ENCODE measurements around the gene SSBP1.
"Not testable (repeated sequence)": the region's sequence is repeated elsewhere in the genome, so short reads cannot be mapped to it uniquely, and the experiment has no call there.

SSBP1 gene

DNA sequence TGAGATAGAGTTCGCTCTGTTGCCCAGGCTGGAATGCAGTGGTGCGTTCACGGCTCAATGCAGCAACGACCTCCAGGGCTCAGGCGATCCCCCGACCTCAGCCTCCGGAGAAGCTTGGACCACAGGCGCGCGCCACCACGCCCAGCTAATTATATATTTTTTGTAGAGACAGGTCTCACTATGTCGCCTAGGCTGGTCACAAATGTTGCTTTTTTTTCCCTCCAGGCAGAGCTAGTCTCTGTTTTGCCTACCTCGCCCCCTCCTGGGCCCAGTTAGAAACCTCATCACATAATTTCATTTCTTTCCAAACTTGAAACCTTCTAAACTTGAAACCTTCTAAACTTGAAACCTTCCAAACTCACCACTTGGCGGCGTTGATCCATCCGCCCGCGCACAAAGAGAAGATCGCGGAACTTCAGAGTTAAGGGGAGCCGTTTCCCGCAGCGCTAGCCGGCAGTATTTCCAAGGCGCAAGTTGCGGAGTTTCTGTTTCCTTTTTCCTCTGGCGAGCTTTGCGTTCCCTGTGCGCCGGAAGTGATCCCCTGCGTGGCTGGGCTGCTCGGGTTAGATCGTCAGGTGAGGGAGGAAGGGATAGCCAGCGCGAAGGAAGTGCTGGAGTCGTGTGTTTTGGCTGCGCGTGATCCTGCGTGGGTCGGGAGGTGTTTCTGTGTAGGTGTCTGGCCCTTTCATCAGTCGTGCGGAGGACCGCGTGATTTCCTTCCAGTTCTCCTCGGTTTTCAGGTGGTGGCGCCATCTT lies at the start of gene SSBP1:
TSS of gene SSBP1 (plus strand) at position 523 of the 756 bp plus-strand sequence. CDS start 809 bp downstream, outside the sequence.
- peak; percentile 97 for DNase-seq

DNA sequence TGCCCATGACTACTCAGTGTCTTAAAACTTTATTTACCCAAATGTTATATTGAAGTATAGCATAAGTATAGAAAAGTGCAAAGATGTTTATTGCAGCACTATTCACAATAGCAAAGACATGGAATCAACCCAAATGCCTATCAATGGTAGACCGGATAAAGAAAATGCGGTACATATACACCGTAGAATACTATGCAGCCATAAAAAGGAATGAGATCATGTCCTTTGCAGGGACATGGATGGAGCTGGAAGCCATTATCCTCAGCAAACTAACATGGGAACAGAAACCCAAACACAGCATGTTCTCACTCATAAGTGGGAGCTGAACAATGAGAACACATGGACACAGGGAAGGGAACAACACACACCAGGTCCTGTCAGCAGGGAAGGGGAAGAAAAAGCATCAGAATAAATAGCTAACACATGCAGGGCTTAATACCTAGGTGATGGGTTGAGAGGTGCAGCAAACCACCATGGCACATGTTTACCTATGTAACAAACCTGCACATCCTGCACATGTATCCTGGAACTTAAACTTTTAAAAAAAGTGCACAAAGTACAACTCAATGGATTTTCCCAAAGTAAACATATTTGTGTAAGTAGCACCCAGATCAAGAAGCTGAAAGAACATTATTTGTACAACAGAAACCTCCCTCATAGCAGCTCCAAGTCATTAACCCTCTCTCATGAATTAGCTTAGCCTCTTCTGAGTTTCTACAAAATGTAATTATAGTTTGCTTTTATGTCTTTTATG lies 48.9 kb upstream of the SSBP1 start:
- DNase-seq, result not testable (repeated sequence)

DNA sequence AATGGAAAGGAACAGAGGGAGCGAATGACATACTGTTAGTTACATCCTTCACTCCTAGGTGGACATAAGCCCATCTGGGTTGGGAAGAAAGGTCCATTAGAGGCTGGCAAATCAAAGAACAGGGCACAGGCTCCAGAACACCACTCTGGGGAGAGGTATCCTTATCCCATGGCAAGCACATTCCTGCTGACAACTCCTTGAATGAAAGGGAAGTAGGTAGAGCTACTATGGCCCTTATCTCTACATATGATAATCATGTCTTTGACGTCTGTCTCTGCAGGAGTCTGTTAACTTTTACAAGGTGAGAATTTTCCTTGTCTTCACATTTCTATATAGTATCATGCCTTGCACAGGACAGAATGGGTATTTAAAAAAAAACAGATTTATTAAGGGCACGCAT lies 46.6 kb upstream of the SSBP1 start:
- no peak for DNase-seq

- DNase-seq, result no peak
Observed at GRCh38 chr7:141691961-141692360, 46.2 kb upstream of the SSBP1 start.

DNA sequence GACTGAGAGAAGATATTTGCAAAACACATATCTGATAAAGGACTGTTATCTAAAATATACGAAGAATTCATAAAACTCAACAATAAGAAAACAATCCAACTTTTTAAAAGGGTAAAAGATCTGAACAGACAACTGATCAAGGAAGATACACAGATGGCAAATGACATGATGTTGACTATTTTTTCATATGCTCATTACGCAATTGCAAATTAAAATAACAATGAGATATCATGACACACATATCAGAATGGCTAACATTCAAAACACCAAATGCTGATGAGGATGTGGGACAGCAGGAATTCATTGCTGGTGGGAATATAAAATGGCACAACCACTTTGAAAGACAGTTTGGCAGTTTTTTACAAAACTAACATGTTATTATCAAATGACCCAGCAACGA lies 45.1 kb upstream of the SSBP1 start:
- DNase-seq, result no peak

DNA sequence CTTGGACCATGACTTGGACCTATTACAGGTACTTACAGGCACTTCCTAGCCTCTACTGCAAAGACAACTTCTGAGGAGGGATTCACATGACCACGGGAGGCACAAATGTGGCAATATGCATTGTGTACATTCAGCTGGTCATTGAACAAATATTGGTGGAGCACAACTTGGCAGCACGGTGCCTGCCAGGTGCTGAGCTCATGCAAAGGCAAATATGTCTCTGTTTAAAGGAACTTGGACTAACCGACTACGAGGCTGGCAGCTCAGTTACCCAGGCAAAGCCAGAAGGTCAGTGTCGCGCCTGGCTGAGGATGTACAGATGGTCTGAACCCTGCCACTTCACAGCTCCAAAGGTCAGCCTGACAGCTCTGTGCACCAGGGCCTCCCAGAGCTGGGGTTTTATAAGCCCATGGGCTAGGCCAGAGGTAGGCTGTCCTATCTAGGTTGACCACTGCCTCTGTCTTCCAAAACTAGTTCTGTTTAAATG lies 42.3 kb upstream of the SSBP1 start:
- no peak for DNase-seq

DNA sequence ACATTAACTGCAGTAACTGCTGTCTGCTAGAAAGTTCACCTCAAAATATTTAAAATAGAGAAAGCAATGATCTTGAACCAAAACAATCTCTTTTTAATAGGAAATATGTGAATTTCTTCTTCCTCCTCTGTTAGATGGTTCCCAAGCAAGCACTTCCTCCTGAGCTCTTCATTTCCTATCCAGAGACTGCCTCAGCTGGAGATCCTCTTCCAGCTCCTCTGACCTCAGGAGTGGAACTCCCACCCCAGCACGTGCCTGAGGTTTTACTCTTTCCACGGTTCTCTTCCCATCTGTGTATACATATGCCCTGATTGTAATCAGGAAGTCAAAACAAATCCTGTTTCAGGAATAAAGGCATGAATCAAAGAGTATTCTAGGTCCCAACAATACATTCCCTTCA lies 41.8 kb upstream of the SSBP1 start:
- no peak for DNase-seq

- no peak for DNase-seq
Observed at GRCh38 chr7:141697211-141697871, 40.8 kb upstream of the SSBP1 start.

GRCh38 chr7:141698247-141699015 lies 39.7 kb upstream of the SSBP1 start:
- no peak for DNase-seq

- DNase-seq, result no peak
Observed at GRCh38 chr7:141699860-141700259, 38.3 kb upstream of the SSBP1 start.

GRCh38 chr7:141700296-141700847 lies 37.8 kb upstream of the SSBP1 start:
- DNase-seq, result no peak

DNA sequence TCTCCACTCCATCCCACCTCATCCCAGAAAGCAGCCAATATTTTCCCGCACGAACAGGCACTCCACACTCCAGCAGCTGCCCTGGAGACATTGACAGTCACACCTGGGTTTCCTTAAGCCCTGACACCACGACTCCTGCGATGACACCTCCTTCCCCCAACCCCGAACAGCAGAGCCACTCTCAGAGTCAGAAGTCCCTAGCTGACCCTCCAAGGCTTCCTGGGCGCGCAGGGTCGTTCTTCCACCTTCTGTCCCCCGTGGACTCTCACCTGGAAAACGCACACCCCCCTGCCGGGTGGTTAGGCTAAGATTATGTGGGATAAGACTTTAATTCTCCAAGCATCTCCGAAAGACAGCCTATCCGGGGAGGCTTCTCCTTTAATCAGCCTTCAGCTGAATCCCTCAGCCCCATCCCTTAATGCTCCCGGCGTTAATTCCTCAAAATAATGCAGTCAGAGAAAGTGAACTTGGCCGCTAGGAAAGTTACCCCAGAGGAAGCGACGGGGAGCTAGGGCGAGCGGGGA lies 37.2 kb upstream of the SSBP1 start:
- no peak for DNase-seq

GRCh38 chr7:141701489-141702046 lies 36.6 kb upstream of the SSBP1 start:
- DNase-seq, result peak; percentile 36

GRCh38 chr7:141702047-141702567 lies 36.1 kb upstream of the SSBP1 start, which contains the start of gene DENND11:
TSS of gene DENND11 (minus strand) at chr7:141702166. CDS start at chr7:141702153, 13 bp downstream.
- DNase-seq, result no peak

DNA sequence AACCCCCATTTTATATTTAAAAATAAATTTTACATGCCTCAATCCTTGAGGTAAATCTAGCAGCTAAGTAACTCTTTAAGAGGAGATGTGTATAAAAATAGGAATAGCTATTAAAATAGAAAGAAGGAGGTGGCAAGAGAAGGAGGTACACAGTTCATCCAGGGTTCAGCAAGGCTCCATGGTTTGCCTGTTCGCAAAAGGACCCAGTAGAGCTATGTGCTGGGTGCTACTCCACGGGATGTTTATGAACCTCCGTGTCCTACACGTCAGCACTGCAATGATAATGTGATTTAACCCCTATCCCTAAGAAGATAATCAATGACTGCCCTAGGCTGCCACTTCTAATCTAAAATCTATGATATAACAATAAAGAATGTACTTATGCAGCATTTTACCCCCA lies 35.3 kb upstream of the SSBP1 start:
- no peak for DNase-seq

GRCh38 chr7:141704112-141704511 lies 34.0 kb upstream of the SSBP1 start:
- DNase-seq, result no peak

DNA sequence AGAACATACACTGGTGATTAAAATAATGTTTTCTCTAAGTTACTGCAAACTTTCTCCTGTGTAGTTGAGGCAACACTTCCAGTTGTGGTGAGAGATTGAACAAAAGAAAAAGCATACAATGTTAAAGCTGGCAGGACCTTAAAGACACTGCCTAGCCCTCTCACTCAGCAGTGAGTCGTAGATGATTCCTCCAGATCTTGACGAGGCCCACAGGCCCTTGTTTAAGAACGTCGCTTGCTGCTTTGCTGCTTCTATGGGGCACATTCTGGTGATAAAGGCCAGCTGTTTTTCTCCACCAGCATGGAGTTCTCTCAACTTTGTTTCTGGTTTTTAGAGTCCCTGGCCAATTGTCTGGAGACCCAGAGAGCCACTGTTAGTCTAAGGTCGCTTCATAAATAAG lies 33.4 kb upstream of the SSBP1 start:
- no peak for DNase-seq

DNA sequence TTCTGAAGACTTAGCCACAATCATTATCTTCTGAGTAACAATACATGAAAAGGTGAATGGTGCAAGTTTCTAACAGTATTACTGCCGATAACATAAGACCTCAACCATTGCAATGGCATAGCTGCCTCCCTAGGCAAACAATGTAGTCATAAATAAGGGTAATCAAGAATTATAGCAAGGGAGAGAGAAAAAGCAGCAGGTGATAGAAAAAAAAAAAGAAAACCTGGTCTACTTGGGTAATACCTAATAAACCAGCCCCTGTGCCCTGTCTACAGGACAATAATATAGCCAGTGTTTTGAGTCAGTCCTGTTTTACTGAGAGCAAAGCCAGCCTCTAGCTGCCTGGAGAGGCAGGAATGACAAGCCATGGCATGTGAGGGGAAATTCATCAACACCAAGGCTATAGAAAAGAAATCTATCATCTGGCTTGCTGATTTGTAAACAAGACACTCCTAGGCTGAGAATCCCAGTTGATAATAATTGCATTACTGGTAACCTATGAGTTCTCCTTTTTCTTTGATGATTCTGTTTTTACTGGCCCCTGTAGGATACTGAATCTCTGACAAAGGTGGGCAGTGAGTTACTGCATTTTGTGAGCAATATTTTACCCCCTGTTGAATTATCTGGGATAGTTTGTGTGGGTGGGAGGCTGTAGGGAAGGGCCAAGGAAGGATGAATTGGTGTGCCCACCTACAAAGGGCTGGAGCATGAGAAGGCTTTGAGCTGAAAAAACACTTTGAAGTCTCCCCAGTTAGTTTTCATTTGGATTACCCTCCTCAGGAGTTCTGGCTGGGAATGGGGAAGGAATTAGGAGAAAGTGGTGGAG lies 31.7 kb upstream of the SSBP1 start:
- DNase-seq, result peak; percentile 59

DNA sequence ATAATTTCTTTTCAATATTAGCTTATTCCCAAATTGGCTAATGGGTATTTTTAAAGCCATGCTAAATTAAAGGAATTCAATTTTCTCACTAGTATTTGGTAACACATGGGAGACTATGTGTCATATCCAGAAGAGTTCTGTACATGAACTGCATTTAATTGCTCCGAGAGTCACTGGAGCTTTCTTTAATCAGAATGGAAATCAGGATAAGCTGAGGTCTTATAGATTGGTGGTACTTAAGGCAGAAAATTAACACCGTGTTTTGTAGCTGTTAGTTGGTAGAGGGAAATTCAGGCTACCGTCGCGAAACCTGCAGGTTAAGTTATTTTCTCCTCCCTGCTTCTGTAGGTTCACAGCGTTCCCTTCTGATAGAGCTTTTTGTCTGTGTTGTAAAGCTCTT lies 29.8 kb upstream of the SSBP1 start, which contains the start of gene WEE2:
TSS of gene WEE2 (plus strand) at position 3 of the 400 bp plus-strand sequence. CDS start 406 bp downstream, outside the sequence.
- no peak for DNase-seq

DNA sequence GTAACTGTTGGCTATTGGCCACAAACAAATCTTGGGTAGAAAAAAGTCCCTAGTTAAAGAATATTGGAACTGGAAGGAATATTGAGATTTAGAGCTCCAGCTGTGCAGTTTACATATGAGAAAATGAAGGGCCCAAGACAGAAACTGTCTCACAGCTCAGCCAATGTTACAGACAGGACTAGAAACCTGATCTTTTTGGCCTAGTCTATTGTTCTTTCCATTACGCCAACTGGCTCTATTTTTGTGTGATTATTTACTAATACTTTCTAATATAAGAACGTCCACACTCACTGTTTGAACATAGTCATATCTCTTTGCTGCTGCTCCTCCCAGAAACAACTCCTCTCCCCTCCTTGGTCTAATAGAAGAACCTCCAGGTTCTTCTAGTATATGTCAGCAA lies 28.8 kb upstream of the SSBP1 start:
- DNase-seq, result no peak
